OCI-LY1 (cell line): ENCODE results near the gene LONRF2.

ENCODE experiments used
- CTCF ChIP-seq: fragments of 200-600 bp; sonication (generic), shearing (Covaris generic); IDR thresholded peaks from 2 replicates; pipeline ENCODE4 v1.5.1; 2017; ENCODE audit warnings: mild to moderate bottlenecking, antibody characterized with exemption, low read length, moderate library complexity, mixed read lengths
- EZH2 ChIP-seq: fragments of 200-600 bp; sonication (generic), shearing (Covaris generic); IDR thresholded peaks from 2 replicates; pipeline ENCODE4 v1.8.0; 2017; ENCODE audit warnings: borderline replicate concordance, mixed run types, mild to moderate bottlenecking, antibody characterized with exemption, low read length, moderate library complexity, mixed read lengths

DNA sequence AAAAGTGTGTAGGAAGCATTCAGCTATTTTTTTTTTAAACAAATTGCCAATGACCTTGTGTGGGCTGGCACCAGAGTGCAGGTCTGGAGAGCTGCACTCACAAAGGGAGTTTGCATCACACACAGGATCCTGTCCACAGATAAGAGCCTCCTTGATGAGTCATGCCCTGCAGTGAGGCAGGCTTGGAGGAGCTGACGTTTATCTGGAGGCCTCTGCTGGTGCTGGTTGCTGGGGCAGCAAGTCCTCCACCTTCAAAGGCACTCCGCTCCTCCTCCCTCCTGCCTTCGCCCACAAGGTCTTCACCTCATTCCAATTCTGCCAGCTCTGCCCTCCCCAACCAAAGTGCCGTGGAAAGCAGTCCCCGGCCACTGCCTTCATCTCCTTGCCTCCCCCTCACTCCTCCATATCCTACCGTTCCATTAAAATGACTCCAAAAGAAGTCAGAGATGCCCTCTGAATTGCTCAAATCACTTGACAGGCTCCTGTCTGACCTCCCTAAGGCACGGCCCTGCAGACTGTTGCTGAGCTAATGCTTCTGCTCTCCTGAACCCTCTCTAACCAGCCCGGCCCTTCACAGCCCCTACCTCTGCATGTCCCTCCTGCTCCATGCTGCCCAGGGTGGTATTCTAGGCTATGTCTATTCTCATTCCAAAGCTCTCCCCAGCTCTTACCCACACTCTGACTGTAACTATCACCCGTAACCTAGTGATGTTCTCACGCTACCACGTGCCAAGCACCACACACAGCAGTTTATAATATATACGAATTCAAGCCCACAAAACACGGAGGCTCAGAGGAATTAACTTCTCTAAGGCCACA is 30.9 kb downstream of the LONRF2 start:
- TF ChIP-seq CTCF = no peak
- TF ChIP-seq EZH2 = no peak
